OCI-LY1 (cell line): ENCODE results near the gene GRB2.
A peak's percentile ranks its signal among the peaks of the same experiment; 100 is the strongest.

Experiments used
- H2AFZ ChIP-seq: fragments of 200-600 bp; sonication (generic), shearing (Covaris generic); 2 replicates; pipeline ENCODE4 v1.6.0; 2014; ENCODE audit warnings: antibody characterized with exemption, mild to moderate bottlenecking, low read length
- H3F3A ChIP-seq: fragments of 200-600 bp; sonication (generic), shearing (Covaris generic); 2 replicates; pipeline ENCODE4 v1.6.0; 2014; ENCODE audit warnings: mild to moderate bottlenecking, antibody characterized with exemption, low read length, moderate library complexity; ENCODE audit not compliant: insufficient read depth
- H3K27ac ChIP-seq: fragments of 200-600 bp; sonication (generic); 2 replicates; pipeline ENCODE4 v1.5.1; 2014; ENCODE audit warnings: low read length, mixed run types, mild to moderate bottlenecking, low read depth; ENCODE audit not compliant: poor library complexity, severe bottlenecking
- H3K27me3 ChIP-seq: fragments of 200-600 bp; sonication (generic); 2 replicates; pipeline ENCODE4 v1.6.0; 2014; ENCODE audit warnings: antibody characterized with exemption, mild to moderate bottlenecking, low read length, moderate library complexity; ENCODE audit not compliant: insufficient read depth
- H3K36me3 ChIP-seq: fragments of 200-600 bp; sonication (generic); 2 replicates; pipeline ENCODE4 v1.6.1; 2014; ENCODE audit warnings: mild to moderate bottlenecking, antibody characterized with exemption, low read length, moderate library complexity, mixed read lengths; ENCODE audit not compliant: insufficient read depth
- H3K4me1 ChIP-seq: fragments of 200-600 bp; sonication (generic); 2 replicates; pipeline ENCODE4 v1.5.1; 2014; ENCODE audit warnings: mild to moderate bottlenecking, low read length, moderate library complexity; ENCODE audit not compliant: insufficient read depth, severe bottlenecking
- H3K4me2 ChIP-seq: fragments of 200-600 bp; sonication (generic), shearing (Covaris generic); 2 replicates; pipeline ENCODE4 v1.6.1; 2014; ENCODE audit warnings: low read length
- H3K4me3 ChIP-seq: fragments of 200-600 bp; sonication (generic); 2 replicates; pipeline ENCODE4 v1.5.1; 2014; ENCODE audit warnings: low read length, low read depth, mild to moderate bottlenecking, mixed read lengths; ENCODE audit not compliant: poor library complexity, severe bottlenecking
- H3K79me2 ChIP-seq: fragments of 200-600 bp; shearing (Covaris generic); 2 replicates; pipeline ENCODE4 v1.6.1; 2016; ENCODE audit warnings: mixed run types, low read length, mixed read lengths; ENCODE audit not compliant: insufficient read depth
- H3K9ac ChIP-seq: fragments of 200-600 bp; sonication (generic), shearing (Covaris generic); 2 replicates; pipeline ENCODE4 v1.6.1; 2014; ENCODE audit warnings: mild to moderate bottlenecking, low read length, mixed read lengths
- H3K9me2 ChIP-seq: fragments of 200-600 bp; sonication (generic), shearing (Covaris generic); 2 replicates; pipeline ENCODE4 v1.6.1; 2014; ENCODE audit warnings: low read depth, mild to moderate bottlenecking, low read length, mixed read lengths
- H3K9me3 ChIP-seq: fragments of 200-600 bp; shearing (Covaris generic); 2 replicates; pipeline ENCODE4 v1.6.1; 2014; ENCODE audit warnings: low read length, mixed read lengths
- H4K20me1 ChIP-seq: fragments of 200-600 bp; sonication (generic), shearing (Covaris generic); 2 replicates; pipeline ENCODE4 v1.6.0; 2016; ENCODE audit warnings: mild to moderate bottlenecking, low read length; ENCODE audit not compliant: insufficient read depth
- CTCF ChIP-seq: fragments of 200-600 bp; sonication (generic), shearing (Covaris generic); IDR thresholded peaks from 2 replicates; pipeline ENCODE4 v1.5.1; 2017; ENCODE audit warnings: mild to moderate bottlenecking, antibody characterized with exemption, low read length, moderate library complexity, mixed read lengths
- EZH2 ChIP-seq: fragments of 200-600 bp; sonication (generic), shearing (Covaris generic); IDR thresholded peaks from 2 replicates; pipeline ENCODE4 v1.8.0; 2017; ENCODE audit warnings: borderline replicate concordance, mixed run types, mild to moderate bottlenecking, antibody characterized with exemption, low read length, moderate library complexity, mixed read lengths

Gene GRB2

DNA sequence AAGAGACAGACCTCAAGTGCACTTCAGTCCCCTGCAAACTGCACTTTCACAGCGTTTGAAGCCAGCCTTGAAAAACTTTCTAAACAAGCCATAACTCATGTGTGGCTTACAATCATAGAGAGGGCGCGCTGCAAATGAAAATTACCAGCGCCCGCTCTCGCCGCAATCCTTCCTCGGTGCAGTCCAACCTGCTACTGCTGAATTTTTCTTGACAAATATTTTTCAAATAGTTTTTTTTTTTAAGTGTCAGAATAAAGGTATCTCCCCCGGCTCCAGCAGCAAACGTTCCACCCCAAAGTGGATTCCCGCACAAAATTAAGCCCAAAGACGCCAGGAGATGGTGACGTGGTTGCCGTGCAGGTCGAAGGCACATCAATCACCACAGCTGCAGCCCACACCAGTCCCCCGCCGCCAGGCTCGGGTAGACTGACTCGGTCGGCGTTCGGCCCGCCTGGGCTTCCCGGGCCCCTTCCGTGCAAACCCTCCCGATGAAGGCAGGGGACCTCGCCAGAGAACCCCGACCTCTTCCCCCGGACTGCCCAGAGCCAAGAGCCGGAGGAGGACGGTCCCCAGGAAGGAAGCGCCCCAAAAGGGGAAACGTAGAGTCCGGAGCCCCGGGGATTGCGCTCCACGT is 630 bp downstream of the GRB2 start:
- Histone ChIP-seq H2AFZ (no peak overlapping the region), H3K9me3 (no peaks in the 10 kb centered on the region), H4K20me1 (no peaks in the 10 kb centered on the region), H3K4me2 (peak overlapping the region; percentile 68), H3K4me1 (peaks cover 37% of the 10 kb centered on the region), H3K9ac (peak overlapping the region; percentile 97), H3K79me2 (peaks cover 55% of the 10 kb centered on the region), H3K4me3 (peak overlapping the region; percentile 96), H3K27ac (peak overlapping the region; percentile 87), H3K36me3 (peaks cover 13% of the 10 kb centered on the region), H3K27me3 (no peaks in the 10 kb centered on the region), H3F3A (no peaks in the 10 kb centered on the region), H3K9me2 (no peaks in the 10 kb centered on the region)
- TF ChIP-seq EZH2 (no peak), CTCF (no peak)

- H3K36me3 ChIP-seq = peaks cover 13% of the 10 kb centered on the region
- peak overlapping the region; percentile 68 for H3K4me2 ChIP-seq
- TF ChIP-seq CTCF (peak; percentile 74), EZH2 (no peak)
- H3K9ac ChIP-seq = peak overlapping the region; percentile 97
- no peaks in the 10 kb centered on the region for H3K27me3 ChIP-seq
- peak overlapping the region; percentile 96 for H3K4me3 ChIP-seq
- H3K79me2 ChIP-seq = peaks cover 58% of the 10 kb centered on the region
- H3F3A ChIP-seq = no peaks in the 10 kb centered on the region
- H3K9me3 ChIP-seq = no peaks in the 10 kb centered on the region
- H3K27ac ChIP-seq = peak overlapping the region; percentile 87
- no peaks in the 10 kb centered on the region for H4K20me1 ChIP-seq
- no peaks in the 10 kb centered on the region for H3K9me2 ChIP-seq
- peaks cover 37% of the 10 kb centered on the region for H3K4me1 ChIP-seq
- H2AFZ ChIP-seq = no peak overlapping the region
These were observed 1.2 kb downstream of the GRB2 start for GRCh38 chr17:75404223-75404730.

DNA sequence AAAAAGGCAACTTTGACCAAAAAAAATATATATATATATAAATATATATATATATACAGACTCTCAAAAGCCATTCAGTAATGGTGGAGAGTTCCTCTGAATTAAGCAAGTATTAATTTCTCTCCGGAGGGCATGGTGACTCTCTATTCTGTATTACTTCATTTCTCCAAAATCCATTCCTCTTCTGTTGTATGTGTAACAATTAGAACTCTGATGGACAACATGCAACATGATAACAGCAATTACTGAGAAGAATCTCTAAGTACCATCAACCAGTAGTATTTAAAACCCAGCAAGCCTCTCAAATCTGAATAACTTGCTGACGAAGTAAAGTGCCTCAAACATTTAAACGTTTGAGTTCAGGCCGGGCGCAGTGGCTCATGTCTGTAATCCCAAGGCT is 2.3 kb downstream of the GRB2 start:
- peak overlapping the region; percentile 68 for H3K4me2 ChIP-seq
- no peaks in the 10 kb centered on the region for H3K27me3 ChIP-seq

More for the DNA sequence above, 2.3 kb downstream of the GRB2 start:
- Histone ChIP-seq H2AFZ (no peak overlapping the region), H3K4me1 (peaks cover 37% of the 10 kb centered on the region), H3F3A (no peaks in the 10 kb centered on the region), H3K9ac (peak overlapping the region; percentile 55; the same call in 1 of the 2 replicates), H4K20me1 (no peaks in the 10 kb centered on the region), H3K27ac (peak overlapping the region; percentile 45), H3K4me3 (peak overlapping the region; percentile 96), H3K9me3 (no peaks in the 10 kb centered on the region), H3K36me3 (peaks cover 13% of the 10 kb centered on the region), H3K9me2 (no peaks in the 10 kb centered on the region), H3K79me2 (peaks cover 70% of the 10 kb centered on the region)
- no peak for TF ChIP-seq CTCF
